Suprapubic skin (tissue), 4 donors: ENCODE results near the gene ADA. TPM values are rescaled to one million over a fixed set of nuclear protein-coding genes. Genes with fewer than 3 reads are reported as not detected.

Source experiments
- DNase-seq, 2 donors: peaks; one replicate each; pipeline ENCODE4 v3.0.0-alpha.2; 2019; ENCODE audit warnings: low spot score in 2 of 2
- H3K27ac ChIP-seq: fragments of 200-600 bp; sonication (generic); one replicate; pipeline ENCODE4 v1.5.1; 2019
- H3K27me3 ChIP-seq: fragments of 200-600 bp; sonication (generic); one replicate; pipeline ENCODE4 v1.5.1; 2019
- H3K36me3 ChIP-seq: fragments of 200-600 bp; sonication (generic); one replicate; pipeline ENCODE4 v1.5.1; 2019
- H3K4me1 ChIP-seq: fragments of 200-600 bp; sonication (generic); one replicate; pipeline ENCODE4 v1.5.1; 2019
- H3K4me3 ChIP-seq: fragments of 200-600 bp; sonication (generic); one replicate; pipeline ENCODE4 v1.5.1; 2019; ENCODE audit warnings: mild to moderate bottlenecking
- H3K9me3 ChIP-seq: fragments of 200-600 bp; sonication (generic); one replicate; pipeline ENCODE4 v1.5.1; 2019
- EP300 ChIP-seq: sonication (generic); formaldehyde crosslinking; IDR thresholded peaks from one replicate; pipeline ENCODE4 v1.6.1; 2017; ENCODE audit warnings: antibody characterized with exemption
- POLR2A ChIP-seq, 2 donors: fragments of 450-650 bp; IDR thresholded peaks; one replicate each; pipeline ENCODE4 v1.6.1; 2017; ENCODE audit warnings: antibody characterized with exemption in 2 of 2, mild to moderate bottlenecking in 2 of 2, moderate library complexity in 2 of 2
- POLR2AphosphoS5 ChIP-seq, 3 donors: sonication (generic); formaldehyde crosslinking; IDR thresholded peaks; one replicate each; pipeline ENCODE4 v1.6.1; 2017; ENCODE audit warnings: antibody characterized with exemption in 3 of 3
- WGBS: methylation state at CpG from one replicate; pipeline ENCODE4 v1.1.5; 2018; 5-methylcytosine and 5-hydroxymethylcytosine counted together
- total RNA-seq, 4 donors: library from RNA; depleted of rRNA; stranded (reverse); fragments of >200 nt; gene quantifications; one replicate each; pipeline ENCODE4 v1.1.0, GENCODE V29; 2016
- TF ChIP-seq, protein P1 (sequence below), 2 donors: fragments of 200-600 bp in 1 of 2; fragments of 450-650 bp in 1 of 2; sonication (generic) in 1 of 2; IDR thresholded peaks; one replicate each; pipeline ENCODE4 v1.5.1; 2016 to 2019; ENCODE audit warnings: antibody characterized with exemption in 2 of 2, mild to moderate bottlenecking in 1 of 2, moderate library complexity in 1 of 2

Gene ADA
- total RNA-seq, 4 donors from 2014 or later = 4.1 to 9.4 (median 7.8) TPM

GRCh38 chr20:44580581-44581268 lies 70.8 kb downstream of the ADA start:
- peaks cover 38% of the 10 kb centered on the region for H3K4me1 ChIP-seq
- DNase-seq = no peak
- no peaks in the 10 kb centered on the region for H3K27me3 ChIP-seq
- H3K36me3 ChIP-seq = no peaks in the 10 kb centered on the region
- 86% methylated on average over 9 of the region's 9 CpGs for WGBS
- H3K27ac ChIP-seq = no peak overlapping the region
- TF ChIP-seq POLR2AphosphoS5 (IDR thresholded peaks at IDR 0.05) (no peak), EP300 (no peak), POLR2A (IDR thresholded peaks at IDR 0.05) (no peak)
- TF ChIP-seq, protein P1, sequence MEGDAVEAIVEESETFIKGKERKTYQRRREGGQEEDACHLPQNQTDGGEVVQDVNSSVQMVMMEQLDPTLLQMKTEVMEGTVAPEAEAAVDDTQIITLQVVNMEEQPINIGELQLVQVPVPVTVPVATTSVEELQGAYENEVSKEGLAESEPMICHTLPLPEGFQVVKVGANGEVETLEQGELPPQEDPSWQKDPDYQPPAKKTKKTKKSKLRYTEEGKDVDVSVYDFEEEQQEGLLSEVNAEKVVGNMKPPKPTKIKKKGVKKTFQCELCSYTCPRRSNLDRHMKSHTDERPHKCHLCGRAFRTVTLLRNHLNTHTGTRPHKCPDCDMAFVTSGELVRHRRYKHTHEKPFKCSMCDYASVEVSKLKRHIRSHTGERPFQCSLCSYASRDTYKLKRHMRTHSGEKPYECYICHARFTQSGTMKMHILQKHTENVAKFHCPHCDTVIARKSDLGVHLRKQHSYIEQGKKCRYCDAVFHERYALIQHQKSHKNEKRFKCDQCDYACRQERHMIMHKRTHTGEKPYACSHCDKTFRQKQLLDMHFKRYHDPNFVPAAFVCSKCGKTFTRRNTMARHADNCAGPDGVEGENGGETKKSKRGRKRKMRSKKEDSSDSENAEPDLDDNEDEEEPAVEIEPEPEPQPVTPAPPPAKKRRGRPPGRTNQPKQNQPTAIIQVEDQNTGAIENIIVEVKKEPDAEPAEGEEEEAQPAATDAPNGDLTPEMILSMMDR (IDR thresholded peaks at IDR 0.05) = no peak
- H3K4me3 ChIP-seq = no peak overlapping the region
- no peaks in the 10 kb centered on the region for H3K9me3 ChIP-seq

GRCh38 chr20:44579313-44580081 lies 72.0 kb downstream of the ADA start:
- TF ChIP-seq, protein P1 (IDR thresholded peaks at IDR 0.05) = no peak
- TF ChIP-seq POLR2A (IDR thresholded peaks at IDR 0.05) (no peak), EP300 (no peak), POLR2AphosphoS5 (IDR thresholded peaks at IDR 0.05) (no peak)
- no peaks in the 10 kb centered on the region for H3K36me3 ChIP-seq
- WGBS = 67% methylated on average over 8 of the region's 8 CpGs
- no peaks in the 10 kb centered on the region for H3K9me3 ChIP-seq
- no peak overlapping the region for H3K27ac ChIP-seq
- no peak for DNase-seq
- H3K4me3 ChIP-seq = no peak overlapping the region
- peaks cover 32% of the 10 kb centered on the region for H3K4me1 ChIP-seq
- no peaks in the 10 kb centered on the region for H3K27me3 ChIP-seq

DNA sequence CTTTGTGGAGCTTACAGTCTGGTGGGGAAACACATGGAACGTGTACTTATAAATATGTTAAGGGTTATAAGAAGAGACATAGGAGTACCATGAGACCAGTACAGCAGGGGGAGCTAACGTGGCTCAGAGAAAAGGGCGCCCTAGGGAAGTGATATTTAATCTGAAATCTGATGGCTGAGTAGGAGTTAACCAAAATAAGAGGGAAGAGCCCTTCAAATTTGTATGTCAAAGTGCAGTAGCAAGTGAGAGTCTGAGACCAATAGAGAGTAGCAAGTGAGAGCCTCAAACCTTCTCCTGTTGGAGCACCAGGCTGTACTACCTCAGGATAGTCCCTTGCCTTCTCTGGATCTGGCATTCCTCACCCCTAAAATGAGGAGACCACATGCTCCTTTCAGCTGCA lies 75.2 kb downstream of the ADA start:
- TF ChIP-seq, protein P1 (IDR thresholded peaks at IDR 0.05) = no peak
- TF ChIP-seq EP300 (no peak), POLR2AphosphoS5 (IDR thresholded peaks at IDR 0.05) (no peak), POLR2A (IDR thresholded peaks at IDR 0.05) (no peak)
- Histone ChIP-seq H3K9me3 (no peaks in the 10 kb centered on the region), H3K27ac (peak overlapping the region; percentile 46), H3K4me3 (no peak overlapping the region), H3K36me3 (no peaks in the 10 kb centered on the region), H3K4me1 (peaks cover 39% of the 10 kb centered on the region), H3K27me3 (no peaks in the 10 kb centered on the region)
- 56% methylated on average over 3 of the region's 3 CpGs for WGBS
- DNase-seq = no peak

DNA sequence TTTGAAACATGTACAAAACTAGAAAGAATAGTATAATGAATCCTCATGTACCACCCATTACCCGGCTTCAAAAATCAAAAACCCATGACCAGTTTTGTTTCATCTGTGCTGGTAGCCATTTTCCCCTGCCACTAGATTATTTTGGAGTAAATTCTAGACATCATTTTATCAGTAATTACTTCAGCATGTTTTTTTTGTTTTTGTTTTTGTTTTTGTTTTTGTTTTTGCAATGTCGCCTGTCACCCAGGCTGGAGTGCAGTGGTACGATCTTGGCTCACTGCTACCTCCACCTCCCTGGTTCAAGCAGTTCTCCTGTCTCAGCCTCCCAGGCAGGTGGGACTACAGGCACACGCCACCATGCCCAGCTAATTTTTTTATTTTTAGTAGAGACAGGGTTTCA lies 77.1 kb downstream of the ADA start:
- TF ChIP-seq POLR2AphosphoS5 (IDR thresholded peaks at IDR 0.05) (no peak), EP300 (no peak), POLR2A (IDR thresholded peaks at IDR 0.05) (no peak)
- TF ChIP-seq, protein P1 (IDR thresholded peaks at IDR 0.05) = no peak
- H3K27ac ChIP-seq = no peak overlapping the region
- no peak overlapping the region for H3K4me3 ChIP-seq
- H3K27me3 ChIP-seq = no peaks in the 10 kb centered on the region
- WGBS = 97% methylated on average over 4 of the region's 4 CpGs
- peaks cover 29% of the 10 kb centered on the region for H3K4me1 ChIP-seq
- DNase-seq = no peak
- no peaks in the 10 kb centered on the region for H3K9me3 ChIP-seq
- H3K36me3 ChIP-seq = no peaks in the 10 kb centered on the region

GRCh38 chr20:44573501-44573869 lies 78.0 kb downstream of the ADA start:
- H3K4me1 ChIP-seq = peaks cover 29% of the 10 kb centered on the region
- no peak for DNase-seq
- H3K4me3 ChIP-seq = no peak overlapping the region
- no peaks in the 10 kb centered on the region for H3K9me3 ChIP-seq
- WGBS = 59% methylated on average over 2 of the region's 2 CpGs
- H3K27me3 ChIP-seq = no peaks in the 10 kb centered on the region
- peak overlapping the region; percentile 88 for H3K27ac ChIP-seq
- TF ChIP-seq EP300 (no peak), POLR2AphosphoS5 (IDR thresholded peaks at IDR 0.05) (peak in 1 of 3 donors; percentile 28), POLR2A (IDR thresholded peaks at IDR 0.05) (no peak)
- no peaks in the 10 kb centered on the region for H3K36me3 ChIP-seq
